ENCODE results near the gene SLC39A8.

DNA sequence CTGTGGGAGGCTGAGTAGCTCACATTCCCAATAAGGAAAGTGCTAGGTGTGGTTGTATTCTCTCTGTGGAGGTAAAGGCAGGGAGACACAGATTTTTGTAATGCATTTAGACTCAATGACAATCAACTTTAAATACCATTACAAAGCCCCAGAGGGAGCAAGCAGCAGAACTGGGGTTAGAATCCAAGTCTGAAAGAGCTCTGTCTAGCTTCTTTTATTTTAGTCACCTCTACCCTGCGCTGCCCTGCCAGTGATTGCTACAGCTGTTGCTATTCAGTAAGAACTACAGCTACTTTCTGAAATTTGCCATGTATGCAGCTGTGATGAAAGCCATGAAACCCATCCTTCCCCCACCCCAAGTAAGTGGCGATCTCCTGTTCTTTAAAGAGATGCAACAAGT, 22.5 kb downstream of the SLC39A8 start:
- TF ChIP-seq, protein P1, sequence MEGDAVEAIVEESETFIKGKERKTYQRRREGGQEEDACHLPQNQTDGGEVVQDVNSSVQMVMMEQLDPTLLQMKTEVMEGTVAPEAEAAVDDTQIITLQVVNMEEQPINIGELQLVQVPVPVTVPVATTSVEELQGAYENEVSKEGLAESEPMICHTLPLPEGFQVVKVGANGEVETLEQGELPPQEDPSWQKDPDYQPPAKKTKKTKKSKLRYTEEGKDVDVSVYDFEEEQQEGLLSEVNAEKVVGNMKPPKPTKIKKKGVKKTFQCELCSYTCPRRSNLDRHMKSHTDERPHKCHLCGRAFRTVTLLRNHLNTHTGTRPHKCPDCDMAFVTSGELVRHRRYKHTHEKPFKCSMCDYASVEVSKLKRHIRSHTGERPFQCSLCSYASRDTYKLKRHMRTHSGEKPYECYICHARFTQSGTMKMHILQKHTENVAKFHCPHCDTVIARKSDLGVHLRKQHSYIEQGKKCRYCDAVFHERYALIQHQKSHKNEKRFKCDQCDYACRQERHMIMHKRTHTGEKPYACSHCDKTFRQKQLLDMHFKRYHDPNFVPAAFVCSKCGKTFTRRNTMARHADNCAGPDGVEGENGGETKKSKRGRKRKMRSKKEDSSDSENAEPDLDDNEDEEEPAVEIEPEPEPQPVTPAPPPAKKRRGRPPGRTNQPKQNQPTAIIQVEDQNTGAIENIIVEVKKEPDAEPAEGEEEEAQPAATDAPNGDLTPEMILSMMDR (IDR thresholded peaks at IDR 0.05 in 2 of 3, conservative IDR thresholded peaks at IDR 0.05 in 1 of 3; ENCODE audit: borderline replicate concordance in 1 of 3, insufficient read depth in 1 of 3, low read depth in 2 of 3, low read length in 2 of 3): no peak
- TF ChIP-seq EZH2phosphoT487 (IDR thresholded peaks at IDR 0.05; ENCODE audit: borderline replicate concordance): no peak
